ENCODE data around the gene CR1L.
"Not testable (repeated sequence)": the region's sequence is repeated elsewhere in the genome, so short reads cannot be mapped to it uniquely, and the experiment has no call there.

CR1L gene

DNA sequence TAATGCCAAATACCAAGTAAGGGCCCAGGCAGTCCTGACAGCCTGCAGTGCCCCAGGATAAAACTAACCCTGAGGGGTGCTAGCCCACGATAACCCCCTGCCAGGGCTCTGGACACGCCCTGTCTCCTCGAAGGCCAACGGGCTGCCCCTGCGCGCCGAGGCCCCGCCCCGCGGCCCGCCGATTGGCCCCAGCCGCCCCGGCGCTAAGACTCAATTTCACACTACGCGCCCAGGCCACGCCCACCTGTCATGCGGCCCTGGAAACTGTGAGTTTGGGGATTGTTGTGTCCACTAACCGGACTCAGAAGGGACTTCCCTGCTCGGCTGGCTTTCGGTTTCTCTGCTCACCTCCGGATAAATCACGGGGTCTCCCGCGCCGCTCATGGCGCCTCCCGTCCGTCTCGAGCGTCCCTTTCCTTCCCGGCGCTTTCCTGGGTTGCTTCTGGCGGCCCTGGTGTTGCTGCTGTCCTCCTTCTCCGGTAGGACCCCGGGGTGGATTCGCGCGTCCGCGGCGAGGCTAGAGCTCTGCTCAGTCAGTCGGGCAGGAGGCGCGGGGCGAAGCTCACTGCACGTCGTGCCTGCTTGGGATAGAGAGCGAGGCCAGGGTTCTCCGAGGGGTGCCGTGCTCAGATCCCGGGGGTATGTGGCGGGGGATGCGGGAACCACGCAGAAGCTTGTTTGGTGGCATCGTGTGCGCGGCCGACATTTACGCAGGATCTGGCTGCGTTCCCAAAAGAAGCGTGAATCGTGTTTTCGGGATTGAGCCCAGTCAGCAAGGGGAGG lies at the start of gene CR1L:
Gene CR1L (plus strand): TSS at position 282 of the 783 bp plus-strand sequence. CDS start 101 bp downstream, at position 383.
- no peak for DNase-seq

DNA sequence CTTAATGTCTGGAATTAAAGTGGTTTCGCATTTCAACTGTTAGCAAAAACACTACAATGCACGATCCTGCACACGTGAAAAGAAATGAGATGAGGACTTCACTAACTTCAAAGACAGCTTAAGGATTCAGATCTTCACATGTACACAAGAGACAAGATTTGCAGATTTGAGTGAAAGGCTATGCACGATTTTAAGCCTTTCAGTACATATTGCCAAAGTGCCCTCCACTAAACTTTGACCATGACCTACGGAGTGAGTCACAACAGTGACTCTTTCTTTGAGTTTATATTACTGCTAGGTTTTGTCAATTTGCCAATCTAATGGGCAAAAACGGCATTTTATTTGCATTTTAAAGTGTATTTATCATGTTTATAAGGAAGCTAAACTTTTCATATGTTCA lies 41.2 kb upstream of the CR1L start:
- no peak for DNase-seq

DNA sequence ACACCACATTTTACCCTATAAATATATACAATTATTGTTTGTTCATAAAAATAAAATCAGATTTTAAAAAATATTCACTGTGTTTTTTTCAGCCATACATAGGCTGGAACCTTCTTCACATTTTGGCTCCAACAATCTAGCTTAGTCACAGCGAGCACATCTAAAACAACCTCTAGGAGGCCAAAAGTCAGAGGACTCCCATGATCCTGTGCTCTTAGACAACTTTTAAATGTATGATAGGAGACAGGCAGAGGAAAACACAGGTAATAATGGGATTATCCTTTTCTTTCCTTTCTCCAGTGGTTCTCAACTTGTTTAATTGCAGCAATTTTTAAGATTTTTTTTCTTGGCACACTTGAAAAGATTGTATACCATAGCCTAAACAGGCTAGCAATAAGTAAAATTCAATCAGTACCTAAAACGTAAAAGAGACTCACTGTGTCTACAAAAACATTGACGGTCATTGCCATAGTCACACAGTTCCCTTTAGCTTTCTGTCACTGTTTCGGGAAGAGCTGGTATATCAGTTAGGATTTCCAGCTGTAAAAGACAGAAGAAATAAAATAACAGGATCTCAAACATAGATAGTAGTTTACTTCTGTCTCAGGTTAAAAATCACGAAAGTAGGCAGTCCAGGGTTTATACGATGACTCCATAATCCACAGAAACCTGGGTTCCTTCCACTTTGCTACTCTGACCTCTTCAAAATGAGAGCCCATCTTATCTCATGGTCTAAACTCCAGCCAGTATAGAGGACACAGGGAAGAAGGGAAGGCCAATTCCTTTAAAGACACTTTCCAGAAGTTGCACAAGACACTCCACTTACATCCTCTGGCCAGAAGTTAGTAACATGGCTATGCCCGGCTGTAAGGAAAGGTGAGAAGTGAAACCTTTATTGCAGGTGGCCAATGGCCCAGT lies 39.2 kb upstream of the CR1L start:
- DNase-seq, result no peak

DNA sequence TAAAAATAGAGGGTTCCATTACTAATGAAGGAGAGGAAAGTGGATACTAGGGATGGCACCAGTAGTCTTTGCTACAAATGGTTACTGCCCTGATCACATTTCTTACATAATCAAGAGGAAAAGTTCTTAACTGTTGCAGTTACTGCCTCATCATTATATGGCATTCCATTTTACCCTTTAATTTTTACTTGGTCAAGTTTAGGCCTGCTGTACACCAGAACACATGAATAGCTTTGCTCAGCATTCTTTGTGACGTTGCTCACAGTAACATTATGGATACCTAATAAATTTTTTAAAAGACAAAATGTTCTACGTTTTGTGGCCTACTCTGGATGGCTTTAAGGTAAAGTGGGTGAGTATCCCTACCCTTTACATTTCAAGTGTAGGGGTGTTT lies 38.6 kb upstream of the CR1L start:
- no peak for DNase-seq

DNA sequence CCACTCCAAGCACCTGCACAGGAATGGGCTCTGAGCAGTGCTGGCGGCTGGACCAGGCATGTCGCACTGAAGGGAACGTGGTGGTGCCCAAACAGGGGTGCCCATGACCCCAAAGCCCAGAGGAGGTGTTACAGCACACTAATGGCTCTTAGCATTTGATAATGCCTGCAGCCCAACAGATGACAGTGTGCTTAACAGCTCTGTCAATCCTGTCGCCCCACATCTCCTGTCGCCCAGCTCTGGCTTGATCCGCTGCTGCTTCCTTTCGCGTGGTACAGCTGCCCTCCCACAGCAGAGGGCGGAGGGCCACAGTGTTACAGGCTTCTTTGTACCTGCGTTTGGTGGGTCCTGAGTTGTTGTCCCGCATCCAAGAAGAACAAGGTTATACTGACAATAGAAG lies 32.2 kb upstream of the CR1L start:
- no peak for DNase-seq

DNA sequence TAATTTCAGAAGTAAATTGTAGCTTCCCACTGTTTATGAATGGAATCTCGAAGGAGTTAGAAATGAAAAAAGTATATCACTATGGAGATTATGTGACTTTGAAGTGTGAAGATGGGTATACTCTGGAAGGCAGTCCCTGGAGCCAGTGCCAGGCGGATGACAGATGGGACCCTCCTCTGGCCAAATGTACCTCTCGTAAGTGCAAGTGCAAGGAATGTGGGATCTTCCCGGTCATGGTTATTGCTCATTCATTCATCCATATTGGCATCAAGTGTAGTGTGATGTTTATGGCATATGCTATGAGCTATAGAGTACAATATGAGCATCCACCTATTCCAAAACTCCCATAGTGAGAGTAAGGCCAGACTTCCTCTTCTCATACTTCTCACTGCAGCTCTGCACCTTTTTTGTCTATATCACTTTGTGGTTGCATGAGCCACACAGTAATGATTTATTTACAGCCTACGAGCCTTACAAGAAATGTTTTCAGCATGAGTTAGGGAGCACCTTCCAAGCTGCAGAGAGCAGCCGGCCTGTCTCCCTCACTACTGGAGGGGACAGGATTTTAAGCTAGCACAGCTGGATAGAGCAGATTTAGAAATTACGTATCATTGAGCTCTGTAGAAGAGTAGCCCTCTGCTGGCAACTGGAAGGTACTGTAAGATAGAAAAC lies 24.9 kb upstream of the CR1L start:
- no peak for DNase-seq

DNA sequence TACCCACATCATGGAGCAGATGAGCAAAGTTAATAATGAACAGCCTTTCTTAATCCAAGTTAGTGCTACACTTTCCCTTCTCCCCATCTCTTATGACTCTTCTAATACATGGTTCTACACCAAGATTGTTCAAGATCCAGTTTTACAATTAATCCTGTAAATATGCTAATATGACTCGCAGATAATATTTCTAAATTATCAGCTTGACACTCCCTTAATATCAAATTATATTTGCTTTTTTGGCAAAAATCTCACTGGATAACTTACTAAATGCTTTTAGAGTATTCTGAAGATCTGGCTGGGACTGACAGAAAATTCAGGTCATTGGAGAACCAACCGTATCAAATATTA lies 24.4 kb upstream of the CR1L start:
- no peak for DNase-seq

DNA sequence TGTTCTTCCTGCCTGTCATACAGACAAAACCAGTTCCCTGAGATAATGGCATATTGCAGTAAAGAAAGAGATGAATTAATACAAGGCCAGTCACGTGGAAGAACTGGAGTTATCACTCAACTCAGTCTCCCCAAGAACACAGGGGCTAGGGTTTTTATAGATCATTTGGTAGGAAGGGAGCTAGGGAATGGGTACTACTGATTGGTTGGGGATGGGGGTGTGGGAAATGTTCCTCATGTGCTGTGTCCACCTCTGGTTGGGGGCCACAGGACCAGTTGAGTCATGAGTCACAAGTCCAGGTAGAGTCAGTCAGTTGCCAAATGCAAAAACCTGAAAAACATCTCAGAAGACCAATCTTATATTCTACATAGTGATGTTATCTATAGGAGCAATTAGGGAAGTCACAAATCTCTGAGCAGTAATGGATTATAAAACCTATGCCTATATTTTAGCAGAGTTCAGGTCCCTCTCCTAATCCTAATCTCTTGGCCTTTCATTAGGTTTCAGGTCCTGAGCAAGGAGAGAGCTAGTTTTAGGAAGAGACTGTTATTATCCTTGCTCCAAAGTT lies 19.3 kb upstream of the CR1L start:
- not testable (repeated sequence) for DNase-seq

DNA sequence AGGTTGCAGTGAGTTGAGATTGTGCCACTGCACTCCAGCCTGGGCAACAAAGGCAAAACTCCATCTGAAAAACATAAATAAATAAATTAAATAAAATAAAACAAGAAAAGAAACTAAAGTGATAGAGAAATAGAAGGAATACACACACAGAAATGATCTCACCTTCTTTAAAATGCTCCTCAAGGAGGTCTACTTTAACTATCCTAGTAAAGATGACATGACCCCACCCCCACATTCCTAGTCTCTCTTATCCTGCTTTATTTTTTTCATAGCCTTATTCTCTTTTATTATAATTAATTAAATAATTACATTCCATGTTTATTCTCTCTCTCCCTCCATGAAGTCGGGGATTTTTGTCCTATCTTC lies 18.0 kb upstream of the CR1L start:
- no peak for DNase-seq

DNA sequence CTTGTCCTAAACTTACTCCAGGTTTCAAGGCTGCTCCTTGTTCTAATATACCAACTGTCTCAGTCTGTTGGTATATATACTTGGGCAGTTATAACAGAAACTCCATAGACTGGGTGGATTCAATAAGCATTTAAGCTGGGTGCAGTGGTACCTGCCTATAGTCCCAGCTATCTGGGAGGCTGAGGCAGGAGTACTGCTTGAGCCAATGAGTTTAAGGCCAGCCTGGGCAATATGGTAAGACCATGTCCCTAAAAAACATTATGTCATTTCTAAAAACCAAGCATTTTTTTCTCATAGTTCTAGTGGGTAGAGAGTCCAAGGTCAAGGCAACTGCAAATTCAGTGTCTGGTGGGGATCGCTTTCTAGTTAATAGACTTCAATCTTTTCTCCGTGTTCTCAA lies 17.4 kb upstream of the CR1L start:
- no peak for DNase-seq

DNA sequence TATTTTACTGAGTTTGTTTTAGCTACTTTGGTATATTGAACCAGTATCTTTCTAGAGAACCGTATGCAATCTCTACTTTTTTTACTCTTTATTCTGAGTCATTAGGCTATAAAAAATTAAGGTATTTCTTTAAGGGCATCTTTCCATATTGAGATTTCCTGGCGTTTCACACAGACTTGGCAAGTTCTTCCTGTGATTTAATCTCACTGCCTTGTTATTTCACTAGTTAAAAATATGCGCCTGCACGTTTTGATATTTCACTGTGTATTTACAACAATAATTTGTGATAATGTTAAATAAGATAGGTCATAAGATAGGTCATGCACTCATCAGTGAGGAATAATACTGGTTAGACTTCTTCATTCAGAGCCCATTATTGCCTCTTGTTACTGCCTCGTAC lies 16.2 kb upstream of the CR1L start:
- no peak for DNase-seq

DNA sequence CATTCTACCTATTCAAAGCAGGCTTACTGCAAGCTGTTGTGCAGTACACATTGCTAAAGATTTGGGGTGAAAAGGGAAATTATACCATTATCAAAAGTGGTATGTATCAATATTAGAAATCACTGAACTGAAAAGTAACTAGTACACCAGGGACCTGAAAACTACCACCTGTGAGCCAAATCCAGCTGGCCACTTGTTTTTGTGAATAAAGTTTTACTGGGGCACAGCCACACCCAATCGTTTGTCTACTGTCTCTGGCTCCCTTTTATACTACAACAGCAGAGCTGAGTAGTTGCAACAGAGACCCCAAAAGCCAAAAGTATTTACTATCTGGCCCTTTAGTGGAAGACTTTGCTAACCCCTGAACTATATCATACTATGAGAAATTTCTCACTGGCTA lies 13.8 kb upstream of the CR1L start:
- DNase-seq, result no peak

DNA sequence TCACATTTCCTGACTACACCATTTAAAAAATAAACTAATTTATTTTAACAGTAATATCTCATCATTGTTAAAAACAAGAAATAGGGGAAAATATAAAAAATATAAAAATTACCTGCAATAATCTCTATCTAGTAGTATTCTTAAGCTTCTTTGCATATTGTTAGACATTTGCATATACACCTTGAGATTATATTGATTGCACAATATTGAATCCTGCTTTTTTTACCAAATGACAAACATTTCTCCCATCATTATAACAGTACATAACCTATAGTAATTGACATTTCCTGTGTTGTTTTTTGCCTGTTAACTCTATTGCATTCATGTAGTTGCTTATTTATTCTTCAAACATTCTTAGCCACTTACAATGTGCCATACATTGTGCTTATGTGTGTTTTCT lies 11.7 kb upstream of the CR1L start:
- DNase-seq, result no peak

DNA sequence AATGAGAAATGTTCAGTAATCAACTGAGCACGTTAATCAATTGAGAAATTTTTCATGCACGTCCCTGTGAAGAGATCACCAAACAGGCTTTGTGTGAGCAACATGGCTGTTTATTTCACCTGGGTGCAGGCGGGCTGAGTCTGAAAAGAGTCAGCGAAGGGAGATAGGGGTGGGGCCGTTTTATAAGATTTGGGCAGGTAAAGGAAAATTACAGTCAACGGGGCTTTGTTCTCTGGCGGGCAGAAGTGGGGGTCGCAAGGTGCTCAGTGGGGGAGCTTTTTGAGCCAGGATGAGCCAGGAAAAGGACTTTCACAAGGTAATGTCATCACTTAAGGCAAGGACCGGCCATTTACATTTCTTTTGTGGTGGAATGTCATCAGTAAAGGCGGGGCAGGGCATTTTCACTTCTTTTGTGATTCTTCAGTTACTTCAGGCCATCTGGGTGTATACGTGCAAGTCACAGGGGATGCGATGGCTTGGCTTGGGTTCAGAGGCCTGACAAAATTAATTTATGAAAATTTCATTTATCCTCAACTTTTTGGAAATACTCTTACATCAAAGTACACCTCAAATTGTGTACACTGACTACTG lies 11.1 kb upstream of the CR1L start:
- DNase-seq, result not testable (repeated sequence)

DNA sequence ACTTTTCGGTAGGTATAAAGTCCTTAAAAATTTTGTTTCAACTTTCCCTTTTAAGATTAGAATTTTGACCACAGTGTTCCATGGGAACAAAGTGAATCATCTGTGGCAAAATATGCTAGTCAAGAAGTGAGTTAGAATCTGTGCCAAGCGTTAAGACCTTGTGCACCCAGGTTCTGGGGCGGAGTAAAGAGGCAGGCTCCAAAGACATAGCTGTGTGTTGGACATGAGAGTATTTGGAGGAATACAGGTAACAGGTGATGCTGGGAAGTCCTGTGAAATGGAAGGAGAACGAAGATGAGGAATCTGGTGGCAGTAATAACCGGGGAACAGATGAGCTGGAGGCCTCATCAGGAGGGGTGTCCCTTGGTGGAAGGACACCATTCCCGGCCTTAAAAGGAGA lies 10.6 kb upstream of the CR1L start:
- DNase-seq, result not testable (repeated sequence)

DNA sequence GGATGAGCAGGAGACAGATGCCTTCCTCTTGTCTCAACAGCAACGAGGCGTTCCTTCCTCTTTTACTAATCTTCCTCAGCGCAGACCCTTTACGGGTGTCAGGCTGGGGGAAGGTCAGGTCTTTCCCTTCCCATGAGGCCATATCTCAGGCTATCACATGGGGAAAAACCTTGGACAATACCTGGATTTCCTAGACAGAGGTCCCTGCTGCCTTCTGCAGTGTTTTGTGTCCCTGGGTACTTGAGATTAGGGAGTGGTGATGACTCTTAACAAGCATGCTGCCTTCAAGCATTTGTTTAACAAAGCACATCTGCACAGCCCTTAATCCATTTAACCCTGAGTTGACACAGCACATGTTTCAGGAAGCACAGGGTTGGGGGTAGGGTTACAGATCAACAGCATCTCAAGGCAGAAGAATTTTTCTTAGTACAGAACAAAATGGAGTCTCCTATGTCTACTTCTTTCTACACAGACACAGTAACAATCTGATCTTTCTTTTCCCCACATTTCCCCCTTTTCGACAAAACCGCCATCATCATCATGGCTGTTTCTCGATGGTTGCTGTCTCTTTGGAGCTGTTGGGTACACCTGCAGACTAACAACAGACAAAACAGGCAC lies 9.3 kb upstream of the CR1L start:
- DNase-seq, result not testable (repeated sequence)

DNA sequence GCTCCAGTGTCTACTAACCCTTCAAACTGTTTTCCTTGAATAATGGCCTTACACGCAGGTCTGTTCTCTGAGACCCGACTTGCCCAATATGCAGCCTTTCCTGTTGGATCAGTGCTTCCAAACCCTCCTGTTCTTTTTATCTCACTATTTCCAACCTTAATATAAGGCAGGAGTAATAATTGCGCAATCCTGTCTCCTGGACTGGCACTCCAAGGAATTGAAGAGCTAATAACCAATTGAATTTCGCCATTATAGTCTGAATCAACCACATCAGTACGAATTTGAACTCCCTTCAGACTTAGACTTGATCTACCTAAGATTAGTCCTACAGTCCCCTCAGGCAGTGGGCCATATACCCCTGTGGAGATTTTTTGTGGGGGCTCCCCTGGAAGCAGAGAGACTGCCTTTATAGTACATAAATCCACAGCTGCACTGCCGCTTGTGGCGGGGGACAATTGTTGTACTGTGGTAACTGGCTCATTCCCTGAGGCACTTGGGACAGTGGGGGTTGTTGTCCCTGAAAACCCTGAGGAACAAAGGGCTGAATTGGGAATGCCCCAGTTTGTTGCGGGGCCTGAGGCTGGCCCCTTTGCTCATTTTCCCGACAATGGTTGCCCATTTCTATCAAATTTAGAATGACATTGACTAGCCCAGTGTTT lies 6.3 kb upstream of the CR1L start:
- not testable (repeated sequence) for DNase-seq

DNA sequence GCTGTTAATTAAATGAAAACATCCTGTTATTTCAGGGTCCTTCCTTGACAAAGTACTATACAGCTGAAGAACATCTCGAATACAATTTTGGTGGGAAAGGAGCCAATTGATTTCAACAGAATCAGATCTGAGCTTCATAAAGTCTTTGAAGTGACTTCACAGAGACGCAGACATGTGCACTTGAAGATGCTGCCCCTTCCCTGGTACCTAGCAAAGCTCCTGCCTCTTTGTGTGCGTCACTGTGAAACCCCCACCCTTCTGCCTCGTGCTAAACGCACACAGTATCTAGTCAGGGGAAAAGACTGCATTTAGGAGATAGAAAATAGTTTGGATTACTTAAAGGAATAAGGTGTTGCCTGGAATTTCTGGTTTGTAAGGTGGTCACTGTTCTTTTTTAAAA lies 5.6 kb upstream of the CR1L start:
- not testable (repeated sequence) for DNase-seq

DNA sequence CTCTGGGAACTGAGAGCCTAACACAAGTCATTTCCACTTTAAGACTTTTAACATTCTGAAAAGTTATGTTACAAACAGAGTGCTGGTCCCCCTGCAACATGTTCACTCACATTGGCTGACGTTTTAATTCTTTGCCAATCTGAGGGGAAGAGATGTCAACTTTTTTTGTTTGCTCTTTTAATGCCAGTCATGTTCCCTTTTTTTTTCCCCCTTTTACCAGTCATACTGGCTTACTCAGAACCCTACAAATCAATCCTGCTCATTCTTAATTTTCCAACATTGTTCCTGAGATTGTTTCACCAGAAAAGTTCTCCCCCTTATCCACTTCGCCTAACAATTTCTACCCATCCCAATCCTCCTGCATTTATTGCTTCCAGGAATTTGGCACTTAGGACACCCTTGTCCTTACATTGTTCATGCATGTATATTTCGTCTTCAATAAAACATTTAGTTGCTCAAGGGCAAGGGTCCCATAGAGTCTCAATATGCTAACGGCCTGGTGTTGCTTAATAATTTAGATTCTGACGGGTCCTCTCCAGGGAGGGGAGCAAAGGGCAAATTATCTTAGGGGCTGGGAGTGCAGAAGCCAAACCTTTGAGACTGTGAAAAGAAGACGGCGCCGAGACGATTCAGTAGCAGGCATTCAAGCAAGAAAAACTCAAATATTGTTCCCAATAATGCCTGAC lies 624 bp upstream of the CR1L start:
- no peak for DNase-seq

DNA sequence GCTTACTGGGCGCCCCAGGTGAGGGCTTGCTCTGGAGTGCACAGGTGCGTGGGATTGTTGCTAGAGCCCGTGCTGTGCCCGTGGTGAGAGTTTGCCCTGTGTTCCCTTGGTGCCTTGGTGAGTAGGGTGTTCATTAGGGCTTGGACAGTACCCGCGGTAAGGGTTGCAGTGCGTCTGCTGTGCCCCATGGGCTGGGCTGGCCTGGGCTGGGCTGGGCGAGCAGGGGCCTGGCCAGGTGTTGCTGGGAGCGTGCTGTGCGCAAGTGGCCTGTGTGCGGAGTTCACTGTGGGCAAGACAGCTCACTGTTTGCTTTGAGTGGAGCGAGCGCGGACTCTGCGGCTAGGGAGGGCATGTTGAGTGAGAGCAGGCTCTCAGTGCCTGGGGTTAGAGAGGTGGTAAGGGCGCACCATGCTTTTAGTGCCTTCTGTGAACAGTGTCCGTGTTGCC lies 725 bp downstream of the CR1L start:
- no peak for DNase-seq

DNA sequence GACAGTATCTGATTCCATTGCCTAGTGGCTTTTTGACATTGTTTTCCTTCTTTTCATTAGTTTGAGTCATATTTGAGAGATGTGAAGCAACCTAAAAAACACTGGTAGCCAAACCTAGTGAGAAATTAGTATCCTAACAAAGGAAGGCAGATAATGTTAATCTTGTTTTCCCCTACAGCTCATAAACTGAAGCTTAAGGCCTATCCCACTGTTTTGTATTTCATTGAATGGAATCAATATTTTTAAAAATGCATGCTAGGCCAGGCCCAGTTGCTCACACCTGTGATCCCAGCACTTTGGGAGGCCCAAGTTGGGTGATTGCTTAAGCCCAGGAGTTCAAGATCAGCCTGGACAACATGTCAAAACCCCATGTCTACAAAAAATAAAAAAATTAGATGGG lies 1.2 kb downstream of the CR1L start:
- no peak for DNase-seq
